Measurements from ENCODE around the gene SLC34A1. TPM values are rescaled to one million over a fixed set of nuclear protein-coding genes. Genes with fewer than 3 reads are reported as not detected.

Gene SLC34A1
- total RNA-seq, 1 donor from 2014 or later: 0.05 TPM

DNA sequence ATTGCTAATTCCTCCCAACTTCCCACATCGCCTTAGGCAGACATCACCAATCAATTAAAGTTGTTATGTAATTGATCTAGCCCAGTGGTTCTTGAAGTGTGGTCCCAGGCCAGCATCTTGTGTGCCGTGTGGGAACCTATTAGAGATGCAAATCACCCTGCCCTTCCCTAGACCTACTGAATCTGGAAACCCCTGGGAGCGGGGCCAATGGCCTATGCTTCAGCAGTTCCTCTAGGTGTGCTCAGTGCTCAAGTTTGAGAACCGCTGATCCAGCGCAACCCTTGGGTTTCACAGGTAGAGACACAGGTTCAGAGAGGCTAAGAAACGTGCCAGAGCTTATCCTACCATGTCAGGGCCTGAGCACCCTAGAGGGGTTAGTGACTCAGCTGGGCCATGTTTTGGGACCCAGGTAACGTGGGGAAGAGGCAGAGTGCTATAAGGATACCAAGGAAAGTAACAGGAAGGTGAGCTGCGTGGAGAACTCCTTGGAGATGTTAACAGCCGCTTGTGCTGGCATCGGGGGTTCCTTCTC is 4.4 kb downstream of the SLC34A1 start:
- DNase-seq (ENCODE audit: low read depth): peak; percentile 49

DNA sequence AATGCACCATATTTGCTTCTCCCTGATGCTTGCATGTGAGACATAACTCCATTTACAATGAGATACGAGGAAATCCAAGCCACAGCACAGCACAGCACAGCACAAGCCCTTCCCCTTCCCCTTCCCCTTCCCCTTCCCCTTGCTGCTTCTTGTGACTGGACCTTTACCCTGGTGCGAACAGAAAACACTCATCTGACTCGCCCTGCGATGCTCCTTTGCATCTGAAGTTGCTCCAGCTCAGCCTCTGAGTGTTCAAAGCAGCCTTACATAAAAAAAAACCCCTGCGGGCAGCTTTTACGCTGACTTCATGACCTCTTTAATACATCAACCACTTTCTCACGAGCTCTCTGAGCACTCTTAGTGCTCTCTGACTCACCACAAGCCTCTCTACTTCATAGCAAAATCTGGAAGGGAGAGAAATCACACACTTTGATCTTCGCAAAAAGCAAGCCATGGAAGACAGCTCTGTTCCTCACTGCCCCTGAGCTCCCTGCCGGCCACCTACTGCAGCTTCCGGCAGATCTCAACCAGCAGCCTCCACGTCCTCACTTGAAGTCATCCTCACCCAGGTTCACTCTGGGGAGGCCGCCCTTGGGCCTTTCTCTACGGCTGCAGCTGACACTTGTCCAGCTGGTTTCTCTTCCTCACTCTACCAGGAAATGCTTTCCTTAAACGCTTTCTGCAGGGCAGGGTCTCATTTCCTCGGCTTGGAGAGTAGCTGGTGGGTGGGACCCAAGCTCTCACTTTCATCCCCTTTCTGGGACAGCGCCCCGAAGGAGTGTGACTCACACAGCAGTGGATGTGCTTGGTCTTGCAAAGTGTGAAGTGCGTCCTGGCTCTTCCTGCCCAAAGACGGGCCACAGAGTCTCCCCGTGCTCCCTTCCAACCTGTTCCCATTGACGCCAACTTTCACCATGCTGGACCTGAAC is 5.3 kb downstream of the SLC34A1 start:
- peak; percentile 97 for DNase-seq (ENCODE audit: low read depth)

DNA sequence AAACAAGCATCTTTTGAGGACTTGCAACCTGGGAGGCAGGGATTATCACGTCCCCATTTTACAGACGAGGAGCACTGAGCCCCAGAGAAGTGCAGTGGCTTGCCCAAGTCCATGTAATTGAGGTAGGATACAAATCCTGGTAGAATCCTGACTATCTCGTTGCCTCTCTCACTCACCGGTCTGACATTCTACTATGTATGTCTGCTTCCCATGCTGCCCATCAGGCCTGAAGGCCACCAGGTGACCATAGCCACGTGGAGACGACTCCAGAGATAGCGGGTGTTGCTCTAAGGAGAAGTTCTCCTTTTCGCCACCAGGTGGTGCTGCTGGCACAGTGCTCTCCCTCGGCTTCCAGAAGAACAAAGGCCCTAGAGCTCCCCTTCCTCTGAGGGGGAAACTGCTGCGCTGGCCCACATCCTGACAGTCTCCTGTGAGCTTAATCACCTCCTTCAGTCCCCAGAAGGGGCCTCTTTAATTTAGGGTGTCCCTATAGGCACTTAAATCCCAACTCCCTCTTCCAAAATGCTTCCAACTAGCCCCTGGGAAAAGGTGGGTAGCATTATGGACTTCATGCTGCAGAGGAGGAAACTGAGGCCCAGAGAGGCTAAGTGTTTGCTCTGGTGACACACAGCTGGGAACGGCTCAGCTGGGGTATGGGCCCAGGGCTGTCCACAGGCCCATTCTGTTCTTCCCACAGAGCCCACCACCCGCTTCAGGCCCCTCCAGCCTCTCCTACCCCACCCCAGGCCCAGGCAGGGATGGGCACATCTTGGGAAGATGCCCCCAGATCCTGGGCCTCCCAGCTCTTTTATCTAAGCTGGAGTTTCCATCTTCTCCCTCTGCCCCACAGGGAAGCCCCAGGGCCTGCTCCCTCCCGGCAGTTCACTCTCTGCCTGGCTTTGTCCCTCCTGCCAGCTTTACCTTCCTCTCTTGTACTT is 6.4 kb downstream of the SLC34A1 start:
- DNase-seq (ENCODE audit: low read depth): peak; percentile 73

DNA sequence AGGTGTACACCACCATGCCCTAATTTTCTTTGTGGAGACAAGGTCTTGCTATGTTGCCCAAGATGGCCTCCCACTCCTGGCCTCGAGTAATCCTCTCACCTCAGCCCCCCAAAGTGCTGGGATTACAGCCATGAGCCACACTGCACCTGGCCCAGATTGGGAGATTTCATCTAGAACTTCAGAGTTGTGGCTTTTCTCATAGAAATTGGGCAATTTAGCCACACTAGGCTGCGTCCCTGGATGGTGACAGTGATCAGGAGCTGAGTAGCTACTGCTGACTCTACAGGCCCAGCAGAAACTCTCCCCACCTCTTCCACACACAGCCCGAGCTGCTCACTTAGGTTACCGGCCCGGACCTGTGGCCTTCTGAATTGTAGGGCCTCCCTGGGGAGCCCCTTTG is 8.5 kb downstream of the SLC34A1 start:
- no peak for DNase-seq (ENCODE audit: low read depth)

DNA sequence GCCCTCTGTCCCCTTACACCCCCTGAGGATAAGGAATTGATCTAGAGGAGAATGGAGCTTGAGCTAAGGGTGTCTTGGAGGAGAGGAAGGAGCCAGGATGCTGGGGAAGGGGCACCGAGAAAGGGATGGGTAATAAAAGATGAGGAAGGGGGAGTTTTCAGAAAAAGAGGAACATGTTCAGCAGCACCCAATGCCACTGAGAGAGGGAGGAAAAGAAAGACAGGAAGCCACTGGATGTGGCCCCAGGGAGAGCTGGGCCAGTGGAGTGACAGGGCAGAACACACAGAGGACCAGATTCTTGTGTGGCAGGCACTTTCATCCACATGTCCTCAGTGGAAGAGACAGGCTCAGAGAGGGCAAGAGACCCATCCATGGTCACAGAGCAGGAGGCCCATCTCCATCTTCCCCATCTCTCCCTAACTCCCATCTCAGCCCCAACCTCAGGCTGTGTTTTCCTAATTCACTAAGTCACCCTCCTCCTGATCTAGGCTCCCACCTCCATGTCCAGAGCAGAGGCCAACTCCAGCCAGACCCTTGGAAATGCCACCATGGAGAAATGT is 9.1 kb downstream of the SLC34A1 start:
- DNase-seq (ENCODE audit: low read depth): no peak

DNA sequence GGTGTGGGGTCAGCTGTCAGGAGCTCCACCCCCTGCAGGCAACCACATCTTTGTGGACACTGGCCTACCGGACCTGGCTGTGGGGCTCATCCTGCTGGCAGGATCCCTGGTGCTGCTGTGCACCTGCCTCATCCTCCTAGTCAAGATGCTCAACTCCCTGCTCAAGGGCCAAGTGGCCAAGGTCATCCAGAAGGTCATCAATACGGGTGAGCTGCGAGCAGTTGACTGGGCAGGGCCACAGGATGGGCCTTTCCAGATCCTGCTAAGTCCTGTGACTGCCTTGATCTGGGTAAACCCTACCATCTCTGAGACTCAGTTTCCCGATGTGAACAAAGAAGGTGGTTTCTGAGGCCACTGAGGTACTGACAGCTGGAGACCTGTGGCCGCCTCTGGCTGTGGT is 9.8 kb downstream of the SLC34A1 start:
- DNase-seq (ENCODE audit: low read depth): no peak

DNA sequence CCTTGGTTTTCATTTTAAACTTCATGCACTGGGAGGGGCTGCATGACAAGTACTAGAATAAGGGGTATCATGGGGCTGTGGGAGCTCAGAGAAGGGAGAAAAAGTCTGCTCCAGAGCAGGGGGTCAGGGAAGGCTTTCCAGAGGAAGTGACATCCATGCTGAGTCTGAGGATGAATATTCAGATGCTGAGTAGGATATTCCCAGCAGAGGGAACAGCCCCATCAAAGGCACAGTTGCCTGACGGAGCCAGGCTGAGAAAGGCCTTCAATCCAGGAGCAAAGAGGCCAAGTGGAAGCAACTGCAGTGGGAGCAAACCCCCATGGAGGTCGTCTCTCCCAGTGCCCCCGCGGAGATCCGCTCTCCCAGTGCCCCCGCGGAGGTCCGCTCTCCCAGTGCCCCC is 11.8 kb downstream of the SLC34A1 start:
- no peak for DNase-seq (ENCODE audit: low read depth)

DNA sequence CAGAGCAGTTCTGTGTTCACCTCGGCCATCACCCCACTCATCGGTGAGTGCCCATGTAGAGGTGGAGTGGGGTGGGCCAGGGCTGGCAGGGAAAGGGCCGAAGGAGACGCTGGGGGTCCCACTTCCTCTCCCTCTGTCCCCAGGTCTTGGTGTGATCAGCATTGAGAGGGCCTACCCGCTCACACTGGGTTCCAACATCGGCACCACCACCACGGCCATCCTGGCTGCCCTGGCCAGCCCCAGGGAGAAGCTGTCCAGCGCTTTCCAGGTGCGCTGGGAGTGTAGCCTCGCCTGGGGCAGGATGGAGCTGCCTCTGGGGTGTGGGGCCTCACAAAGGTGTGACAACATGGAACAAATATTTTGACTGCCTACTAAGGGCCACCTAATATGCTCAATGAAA is 12.6 kb downstream of the SLC34A1 start:
- no peak for DNase-seq (ENCODE audit: low read depth)

DNA sequence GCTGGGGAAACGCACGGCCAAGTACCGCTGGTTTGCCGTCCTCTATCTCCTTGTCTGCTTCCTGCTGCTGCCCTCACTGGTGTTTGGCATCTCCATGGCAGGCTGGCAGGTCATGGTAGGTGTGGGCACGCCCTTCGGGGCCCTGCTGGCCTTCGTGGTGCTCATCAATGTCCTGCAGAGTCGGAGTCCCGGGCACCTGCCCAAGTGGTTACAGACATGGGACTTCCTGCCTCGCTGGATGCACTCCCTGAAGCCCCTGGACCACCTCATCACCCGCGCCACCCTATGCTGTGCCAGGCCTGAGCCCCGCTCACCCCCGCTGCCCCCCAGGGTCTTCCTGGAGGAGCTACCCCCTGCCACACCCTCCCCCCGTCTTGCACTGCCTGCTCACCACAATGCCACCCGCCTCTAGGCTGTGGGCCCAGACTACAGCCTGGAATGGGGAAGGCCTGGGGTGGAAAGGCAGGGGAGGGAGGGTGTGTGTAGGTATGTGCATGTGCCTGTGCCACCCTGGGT is 13.7 kb downstream of the SLC34A1 start:
- DNase-seq (ENCODE audit: low read depth): no peak

DNA sequence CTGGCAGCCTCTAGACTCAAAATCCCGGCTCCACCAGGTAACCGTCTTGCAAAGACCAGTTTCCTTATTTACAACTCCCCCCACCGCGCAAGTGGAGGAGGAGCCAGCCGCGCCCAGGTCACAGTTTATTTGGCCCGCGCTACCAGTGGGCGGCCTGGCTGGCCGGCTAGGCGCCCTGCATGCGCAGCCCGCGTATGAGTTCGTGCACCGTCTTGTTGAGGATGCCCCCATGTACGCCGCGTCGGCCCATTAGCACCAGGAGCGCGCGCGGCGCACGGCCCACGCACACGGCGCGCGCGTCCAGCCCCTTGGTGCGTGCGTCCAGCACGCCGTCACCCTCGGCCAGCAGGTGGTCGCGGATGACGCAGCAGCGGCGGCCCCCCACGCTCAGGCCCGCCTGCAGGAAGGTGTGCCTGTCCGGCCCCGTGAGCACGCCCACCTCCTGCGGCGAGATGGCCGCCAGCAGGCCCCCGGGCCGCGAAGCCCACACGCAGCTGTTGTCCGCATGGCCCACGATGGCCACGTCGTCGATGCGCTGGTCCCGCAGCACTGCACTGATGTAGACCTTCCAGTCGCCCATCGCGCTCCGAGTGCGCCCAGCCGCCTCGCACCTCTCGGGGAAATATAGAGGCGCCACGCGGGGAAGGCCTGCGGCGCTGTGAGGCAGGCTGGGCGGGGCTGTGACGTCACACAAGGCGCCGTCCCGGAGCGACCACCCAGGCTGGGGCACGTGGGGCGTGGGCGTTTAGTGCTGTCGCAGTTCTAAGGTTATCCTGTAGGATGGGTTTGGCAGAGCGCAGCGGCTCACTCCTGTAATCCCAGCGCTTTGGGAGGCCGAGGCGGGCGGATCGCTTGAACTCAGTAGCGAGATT is 16.0 kb downstream of the SLC34A1 start, which contains the start of gene PFN3:
TSS of gene PFN3 (minus strand) at position 665 of the 872 bp plus-strand sequence. CDS start at position 580, 85 bp downstream.
- no peak for DNase-seq (ENCODE audit: low read depth)

DNA sequence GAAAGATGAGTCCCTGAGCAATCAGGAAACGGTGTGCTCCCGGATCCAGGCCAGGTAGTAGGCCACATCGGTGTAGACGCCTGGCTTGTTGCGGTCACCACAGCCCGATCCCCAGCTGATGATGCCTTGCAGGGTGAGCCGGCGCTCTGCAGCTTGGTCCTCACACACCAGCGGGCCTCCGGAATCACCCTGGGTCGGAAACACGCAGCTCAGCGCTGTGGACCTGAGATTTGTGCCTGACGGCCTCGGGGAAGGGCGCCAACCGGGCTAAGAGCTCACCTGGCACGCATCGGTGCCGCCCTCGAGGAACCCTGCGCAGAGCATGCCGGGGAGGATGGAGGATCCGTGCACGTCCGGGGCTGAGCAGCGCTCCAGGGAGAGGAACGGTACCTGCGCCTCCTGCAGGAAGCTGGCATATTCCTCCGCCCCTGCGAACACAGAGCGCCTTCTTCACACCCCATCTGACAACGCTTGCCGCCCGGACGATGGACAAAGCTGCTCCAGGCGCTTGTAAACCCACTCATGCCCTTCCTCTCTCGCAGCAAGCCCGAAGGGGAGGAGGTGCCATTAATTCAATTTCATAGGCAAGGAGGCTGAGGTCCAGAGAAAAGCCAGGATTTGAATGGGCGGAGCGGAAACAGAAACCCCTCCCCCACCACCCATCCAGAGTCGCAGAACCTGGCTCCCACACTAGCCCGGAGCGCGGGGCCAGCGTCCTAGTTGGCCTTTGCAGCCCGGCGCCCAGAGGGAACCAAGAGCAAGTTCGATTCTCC is 18.2 kb downstream of the SLC34A1 start:
- peak; percentile 65 for DNase-seq (ENCODE audit: low read depth)

DNA sequence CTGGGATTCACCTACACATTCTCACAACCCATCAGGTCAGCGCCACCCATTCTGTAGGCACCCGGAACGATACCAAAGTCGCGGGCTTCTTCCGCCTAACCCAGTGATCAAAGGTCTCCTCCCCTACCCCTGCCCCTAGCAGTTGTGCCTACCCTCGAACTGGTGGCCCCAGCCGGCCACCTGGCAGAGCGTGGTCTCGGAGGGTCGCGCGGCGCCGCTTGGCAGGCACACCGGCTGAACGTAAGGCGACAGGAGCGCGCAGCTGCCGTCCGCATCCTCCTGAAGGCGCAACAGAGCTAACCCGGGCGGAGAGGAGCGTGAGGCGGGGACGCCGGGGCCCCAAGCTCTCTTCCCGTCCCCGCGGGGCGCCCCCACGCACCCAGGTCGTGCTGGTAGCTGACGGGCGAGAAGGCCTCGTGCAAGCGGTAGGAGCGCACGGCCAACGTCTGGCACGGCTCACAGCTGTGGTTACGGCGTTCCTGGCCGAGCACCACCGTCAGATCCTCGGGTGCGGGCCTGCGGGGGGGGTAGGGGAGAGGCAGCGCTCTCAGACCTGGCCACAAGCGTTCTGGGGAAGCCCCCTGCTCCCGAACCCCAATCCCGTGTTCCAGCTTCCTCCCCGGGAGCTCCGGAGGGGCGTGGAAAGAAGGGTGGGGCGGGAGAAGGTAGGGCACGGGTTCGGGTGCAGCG is 19.0 kb downstream of the SLC34A1 start:
- no peak for DNase-seq (ENCODE audit: low read depth)

DNA sequence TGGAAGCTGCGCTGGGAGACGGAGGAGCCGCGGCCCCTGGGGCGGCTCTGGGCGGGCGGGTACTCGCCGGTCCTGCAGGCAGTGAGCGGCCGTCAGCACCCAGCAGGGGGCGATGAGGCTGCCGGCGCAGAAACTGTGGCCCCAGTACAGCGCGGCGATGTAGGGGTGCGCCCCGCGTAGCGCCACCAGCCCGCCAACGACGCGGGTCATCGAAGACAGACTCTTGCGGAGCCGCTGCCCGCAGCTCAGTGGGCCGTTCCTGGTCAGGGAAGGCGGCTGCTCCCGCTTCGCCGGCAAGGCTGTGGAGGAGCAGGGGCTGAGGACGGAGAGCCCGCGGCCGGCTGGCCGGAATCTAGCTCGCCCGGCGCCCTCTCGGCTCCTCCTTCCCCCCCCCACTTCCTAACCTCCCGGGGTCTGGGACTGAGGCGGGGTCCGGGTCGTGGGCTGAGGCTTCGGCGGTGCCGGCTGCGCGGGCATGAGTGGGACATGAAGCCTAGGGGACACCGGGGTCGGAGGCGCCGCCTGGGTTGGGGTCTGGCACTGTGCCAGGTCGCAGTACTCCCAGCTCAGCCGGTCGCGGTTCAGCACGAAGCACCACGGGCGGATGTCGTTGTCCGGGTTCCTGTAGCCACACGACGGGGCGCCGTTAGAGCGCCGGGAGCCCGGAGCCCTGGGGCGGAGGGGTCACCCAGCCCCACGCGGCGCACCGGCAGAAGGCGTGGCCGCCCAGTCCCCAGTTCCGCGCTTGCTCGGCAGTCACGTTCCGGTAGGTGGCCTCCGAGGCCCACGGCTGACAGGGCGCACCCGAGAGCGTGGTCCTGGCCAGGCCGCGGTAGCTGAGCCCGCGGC is 19.8 kb downstream of the SLC34A1 start:
- peak; percentile 38 for DNase-seq (ENCODE audit: low read depth)

DNA sequence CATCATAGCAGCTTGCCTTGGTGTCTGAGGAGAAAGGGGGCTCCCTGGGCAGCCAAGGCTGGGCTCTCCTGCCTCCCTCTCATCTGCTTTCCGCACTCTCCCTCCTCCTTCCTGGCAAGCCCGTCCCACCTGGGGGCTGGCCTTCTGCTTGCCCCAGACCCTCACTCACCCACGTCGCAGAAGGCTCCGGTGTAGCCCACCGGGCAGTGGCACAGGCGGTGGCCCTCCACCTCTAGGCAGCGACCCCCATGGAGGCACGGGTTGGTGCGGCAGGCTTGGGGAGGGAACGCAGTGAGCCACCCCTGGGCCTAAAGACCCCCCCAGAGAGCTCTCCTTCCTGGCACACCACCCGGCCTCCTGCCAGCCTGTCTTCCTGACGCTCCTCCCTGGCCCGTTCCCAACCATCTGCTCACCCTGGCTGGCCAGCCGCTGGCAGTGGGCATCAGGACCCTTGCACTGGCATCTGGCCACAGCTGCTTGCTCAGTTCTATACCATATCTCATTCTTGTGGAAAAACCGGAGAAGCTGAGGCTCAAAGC is 20.5 kb downstream of the SLC34A1 start:
- no peak for DNase-seq (ENCODE audit: low read depth)

DNA sequence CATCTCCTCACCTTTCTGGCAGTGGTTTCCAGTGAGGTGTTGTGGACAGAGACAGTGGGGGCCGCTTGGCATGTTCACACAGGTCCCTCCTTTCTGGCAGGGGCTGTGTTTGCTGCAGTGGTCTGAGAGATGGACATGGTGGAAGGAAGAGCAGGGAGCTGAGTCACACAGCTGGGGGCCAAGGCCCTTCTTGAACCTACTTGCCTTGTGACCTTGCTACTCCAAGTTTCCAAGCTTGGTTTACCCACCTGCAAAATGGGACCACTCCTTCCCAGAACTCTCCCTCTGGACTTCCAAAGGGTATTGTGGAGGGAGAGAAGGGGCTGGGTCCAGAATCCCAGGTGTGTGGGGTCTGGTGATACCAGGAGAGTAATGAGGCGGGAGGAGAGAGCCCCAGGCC is 21.1 kb downstream of the SLC34A1 start:
- no peak for DNase-seq (ENCODE audit: low read depth)

DNA sequence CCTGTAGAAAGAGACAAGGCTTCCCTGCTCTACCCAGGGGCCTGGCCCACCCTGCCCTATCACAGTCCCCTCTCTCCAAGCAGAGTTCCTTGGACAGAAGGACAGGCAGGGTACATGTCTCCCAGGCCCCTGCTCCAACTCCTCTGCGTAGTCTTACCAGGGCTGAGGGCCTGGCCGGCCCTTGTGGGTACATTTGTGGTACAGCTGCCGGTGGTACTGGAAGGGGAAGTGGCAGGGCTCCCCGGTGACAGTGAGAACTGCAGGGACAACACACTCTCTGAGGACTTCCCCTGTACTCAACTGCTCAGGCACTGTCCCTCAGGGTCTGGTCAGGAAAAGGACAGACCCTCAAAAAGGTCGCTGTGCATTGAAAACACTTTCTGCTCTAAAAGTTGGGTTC is 21.6 kb downstream of the SLC34A1 start:
- DNase-seq (ENCODE audit: low read depth): no peak

DNA sequence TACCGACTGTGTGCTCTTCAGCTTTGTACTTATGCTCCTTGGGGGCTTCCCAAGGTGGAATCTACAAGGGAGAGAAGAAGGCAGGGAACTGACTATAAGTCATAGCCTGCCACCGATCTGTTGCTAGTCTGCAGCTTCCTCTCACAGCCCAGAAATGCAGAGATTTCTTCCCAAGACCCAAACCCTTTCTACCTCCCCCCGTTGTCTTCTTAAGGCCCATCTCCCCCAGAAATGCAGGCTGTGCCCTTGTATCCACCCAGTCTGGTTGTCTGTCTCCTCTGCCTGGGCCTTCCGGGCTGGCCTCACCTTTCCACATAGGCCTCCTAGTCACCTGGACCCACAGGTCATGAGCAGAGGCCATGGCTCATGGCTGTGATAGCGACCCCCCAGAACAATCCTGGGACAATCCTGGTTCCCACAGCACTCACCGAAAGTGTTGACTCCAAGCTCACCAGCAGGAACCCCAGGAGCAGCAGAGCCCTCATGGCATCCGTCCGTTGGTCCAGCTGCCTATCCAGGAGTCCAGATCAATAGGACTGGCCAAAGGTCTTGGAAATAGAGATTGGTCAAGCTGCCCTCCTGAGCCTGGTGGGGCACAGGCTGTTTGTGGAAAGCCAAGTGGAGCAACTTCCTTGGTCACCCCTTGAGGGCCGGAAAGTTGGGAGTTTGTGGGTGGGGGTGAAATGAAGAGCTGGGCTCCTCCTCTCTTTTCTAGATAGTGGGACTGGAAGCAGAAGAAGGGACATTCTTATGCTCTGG is 25.0 kb downstream of the SLC34A1 start, which contains the start of gene F12:
TSS of gene F12 (minus strand) at position 522 of the 759 bp plus-strand sequence. CDS start at position 485, 37 bp downstream.
- no peak for DNase-seq (ENCODE audit: low read depth)

Measured in renal cortical epithelial cell (primary cell).